GM11168 (cell line): ENCODE measurements around the gene TMPRSS6.

ENCODE experiments used
- in situ Hi-C: fragments of 300-500 bp; cut with MboI; formaldehyde crosslinking; loops from one replicate; pipeline ENCODE4 v1.12.0; 2022; ENCODE audit warnings: low sequenced_read_pairs; ENCODE audit not compliant: unreplicated experiment

The TMPRSS6 gene

GRCh38 chr22:37056246-37056645, 53.3 kb downstream of the TMPRSS6 start:
- in situ Hi-C loops = no loop called here

GRCh38 chr22:37054600-37055365, 54.7 kb downstream of the TMPRSS6 start:
- in situ Hi-C loops = no loop called here

GRCh38 chr22:37054056-37054395, 55.5 kb downstream of the TMPRSS6 start:
- in situ Hi-C loops = no loop called here

- in situ Hi-C loops = no loop called here
Observed at GRCh38 chr22:37053310-37054055, 56.0 kb downstream of the TMPRSS6 start.

GRCh38 chr22:37052386-37053309, 56.9 kb downstream of the TMPRSS6 start:
- in situ Hi-C loops = no loop called here

GRCh38 chr22:37051391-37052385, 57.8 kb downstream of the TMPRSS6 start, which contains the start of gene KCTD17:
TSS of gene KCTD17 (plus strand) at chr22:37051742. CDS start at chr22:37051761, 19 bp downstream.
- in situ Hi-C loops = no loop called here

- in situ Hi-C loops = no loop called here
Observed at GRCh38 chr22:37050913-37051312, 58.6 kb downstream of the TMPRSS6 start.

- in situ Hi-C loops = no loop called here
Observed at GRCh38 chr22:37049224-37049623, 60.3 kb downstream of the TMPRSS6 start.

GRCh38 chr22:37048133-37048532, 61.4 kb downstream of the TMPRSS6 start:
- in situ Hi-C loops = no loop called here

GRCh38 chr22:37047006-37047405, 62.5 kb downstream of the TMPRSS6 start:
- in situ Hi-C loops = no loop called here

- in situ Hi-C loops = no loop called here
Observed at GRCh38 chr22:37046589-37046988, 62.9 kb downstream of the TMPRSS6 start.

GRCh38 chr22:37045958-37046357, 63.6 kb downstream of the TMPRSS6 start:
- in situ Hi-C loops = no loop called here

GRCh38 chr22:37044634-37045625, 64.6 kb downstream of the TMPRSS6 start:
- in situ Hi-C loops = no loop called here

GRCh38 chr22:37043828-37044538, 65.5 kb downstream of the TMPRSS6 start:
- in situ Hi-C loops = no loop called here

GRCh38 chr22:37043209-37043827, 66.2 kb downstream of the TMPRSS6 start:
- in situ Hi-C loops = no loop called here

- in situ Hi-C loops = no loop called here
Observed at GRCh38 chr22:37039466-37039865, 70.0 kb downstream of the TMPRSS6 start.

GRCh38 chr22:37037669-37038068, 71.8 kb downstream of the TMPRSS6 start:
- in situ Hi-C loops = no loop called here
